Thoracic aorta (tissue), 2 donors: ENCODE results near the gene SEPTIN10. TPM values are rescaled to one million over a fixed set of nuclear protein-coding genes. Genes with fewer than 3 reads are reported as not detected.

Experiments used
- ATAC-seq: fragments of 150-250 bp; one replicate; pipeline ENCODE4 v1.8.0; 2017; ENCODE audit warnings: low read depth; ENCODE audit not compliant: insufficient number of reproducible peaks, low FRiP score
- DNase-seq: peaks from one replicate; pipeline ENCODE4 v3.0.0-alpha.2; 2020; ENCODE audit warnings: low spot score
- H3K27ac ChIP-seq, 2 donors: fragments of 200-600 bp; sonication (generic); 1 replicate in 1 of 2; 2 replicates in 1 of 2; pipeline ENCODE4 v1.5.1; 2016; ENCODE audit warnings: mild to moderate bottlenecking in 2 of 2, moderate library complexity in 2 of 2
- H3K27me3 ChIP-seq: fragments of 200-600 bp; sonication (generic); replicated peaks from 2 replicates; pipeline ENCODE4 v1.6.0; 2016; ENCODE audit warnings: mild to moderate bottlenecking; ENCODE audit not compliant: insufficient read depth
- H3K36me3 ChIP-seq: fragments of 200-600 bp; sonication (generic); one replicate; pipeline ENCODE4 v1.5.1; 2016
- H3K4me1 ChIP-seq, 2 donors: fragments of 200-600 bp; sonication (generic); 1 replicate in 1 of 2; 2 replicates in 1 of 2; pipeline versions ENCODE4 v1.5.1 to v1.6.0; 2016; ENCODE audit warnings: low read depth in 2 of 2, mild to moderate bottlenecking in 1 of 2; ENCODE audit not compliant: control insufficient read depth in 1 of 2
- H3K4me3 ChIP-seq: fragments of 200-600 bp; sonication (generic); 2 replicates; pipeline ENCODE4 v1.5.1; 2016; ENCODE audit warnings: mild to moderate bottlenecking
- H3K9me3 ChIP-seq: fragments of 200-600 bp; sonication (generic); 2 replicates; pipeline ENCODE4 v1.5.1; 2016
- CTCF ChIP-seq: fragments of 200-600 bp; sonication (generic); IDR thresholded peaks from one replicate; pipeline ENCODE4 v1.5.1; 2019; ENCODE audit warnings: antibody characterized with exemption
- total RNA-seq, 2 donors: library from RNA; depleted of rRNA; stranded (reverse); fragments of >200 nt; gene quantifications; one replicate each; pipeline versions ENCODE4 v1.1.0 to v1.2.3, GENCODE V29; 2016

SEPTIN10 gene
- 100 to 1,000 TPM in 1 of 2 donors, 10 to 100 TPM in 1; 80.0 to 106 TPM for total RNA-seq

GRCh38 chr2:109613922-109614714 lies at the start of gene SEPTIN10, which contains the start of gene SOWAHC:
SEPTIN10 (minus strand) TSS chr2:109613966; CDS start chr2:109613827, 139 bp downstream.
SOWAHC (plus strand) TSS chr2:109614364; CDS start chr2:109614490, 126 bp downstream.
- ATAC-seq = peak; percentile 89
- Histone ChIP-seq H3K4me1 (peaks cover 10 to 59% of the 10 kb centered on the region in 2 donors), H3K27ac (peak within 1 kb of the TSS; percentile 91 to 97), H3K9me3 (no peaks in the 10 kb centered on the region), H3K36me3 (no peaks in the 10 kb centered on the region), H3K4me3 (peak within 1 kb of the TSS; percentile 78), H3K27me3 (no peaks in the 10 kb centered on the region)
- peak; percentile 93 for DNase-seq
- TF ChIP-seq CTCF = no peak

GRCh38 chr2:109662889-109663288 lies 49.1 kb upstream of the SEPTIN10 start:
- no peak for TF ChIP-seq CTCF
- no peak for DNase-seq
- H3K27me3 ChIP-seq = no peaks in the 10 kb centered on the region
- H3K4me3 ChIP-seq = no peak overlapping the region
- peaks cover 7 to 34% of the 10 kb centered on the region in 2 donors for H3K4me1 ChIP-seq
- no peak for ATAC-seq
- H3K27ac ChIP-seq = peak overlapping the region; percentile 25 to 33
- H3K36me3 ChIP-seq = no peaks in the 10 kb centered on the region
- no peaks in the 10 kb centered on the region for H3K9me3 ChIP-seq

GRCh38 chr2:109660046-109660860 lies 46.5 kb upstream of the SEPTIN10 start:
- no peak for DNase-seq
- Histone ChIP-seq H3K27ac (no peak overlapping the region), H3K9me3 (no peaks in the 10 kb centered on the region), H3K27me3 (no peaks in the 10 kb centered on the region), H3K4me1 (peaks cover 5 to 15% of the 10 kb centered on the region in 2 donors), H3K4me3 (no peak overlapping the region), H3K36me3 (no peaks in the 10 kb centered on the region)
- no peak for ATAC-seq
- TF ChIP-seq CTCF = no peak

GRCh38 chr2:109659396-109660045 lies 45.8 kb upstream of the SEPTIN10 start:
- H3K4me3 ChIP-seq = no peak overlapping the region
- TF ChIP-seq CTCF = no peak
- no peak for ATAC-seq
- DNase-seq = no peak
- H3K27ac ChIP-seq = no peak overlapping the region
- H3K4me1 ChIP-seq = peaks cover 5 to 15% of the 10 kb centered on the region in 2 donors
- no peaks in the 10 kb centered on the region for H3K27me3 ChIP-seq
- H3K9me3 ChIP-seq = no peaks in the 10 kb centered on the region
- H3K36me3 ChIP-seq = no peaks in the 10 kb centered on the region
